ENCODE measurements around the gene CAVIN1.
A peak's percentile ranks its signal among the peaks of the same experiment; 100 is the strongest.
"Not testable (repeated sequence)": the region's sequence is repeated elsewhere in the genome, so short reads cannot be mapped to it uniquely, and the experiment has no call there.

The CAVIN1 gene

DNA sequence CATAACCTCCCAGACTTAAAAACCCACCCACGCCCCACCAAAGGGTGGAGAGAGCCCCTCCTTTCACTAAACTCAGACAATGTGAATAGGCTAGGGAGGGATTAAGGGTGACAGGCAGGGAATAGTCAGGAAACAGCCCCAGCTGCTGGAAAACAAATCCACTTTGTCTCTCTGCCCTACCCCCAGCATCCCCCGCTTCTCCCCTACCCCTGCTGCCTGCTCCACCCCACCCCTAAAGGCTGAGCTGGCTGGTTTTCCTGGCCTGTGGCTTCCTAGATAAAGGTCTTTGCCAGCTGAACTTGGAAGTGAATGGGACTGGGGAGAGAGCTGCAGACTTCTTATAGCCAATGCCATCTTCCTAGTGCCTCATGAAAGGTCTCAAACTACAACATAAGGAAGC is 15.0 kb downstream of the CAVIN1 start:
- Histone ChIP-seq H3K4me3 (ENCODE audit: low read length) (no peak overlapping the region), H3K36me3 (ENCODE audit: control insufficient read depth, insufficient read depth, low read length) (peaks cover 3% of the 10 kb centered on the region), H3K9me3 (ENCODE audit: control insufficient read depth, low read length) (no peaks in the 10 kb centered on the region), H3K27me3 (ENCODE audit: control insufficient read depth, insufficient read depth, low read length) (no peaks in the 10 kb centered on the region), H3K4me1 (ENCODE audit: control insufficient read depth, insufficient read depth, low read length) (peaks cover 37% of the 10 kb centered on the region), H3K9ac (ENCODE audit: low read length) (no peak overlapping the region)

DNA sequence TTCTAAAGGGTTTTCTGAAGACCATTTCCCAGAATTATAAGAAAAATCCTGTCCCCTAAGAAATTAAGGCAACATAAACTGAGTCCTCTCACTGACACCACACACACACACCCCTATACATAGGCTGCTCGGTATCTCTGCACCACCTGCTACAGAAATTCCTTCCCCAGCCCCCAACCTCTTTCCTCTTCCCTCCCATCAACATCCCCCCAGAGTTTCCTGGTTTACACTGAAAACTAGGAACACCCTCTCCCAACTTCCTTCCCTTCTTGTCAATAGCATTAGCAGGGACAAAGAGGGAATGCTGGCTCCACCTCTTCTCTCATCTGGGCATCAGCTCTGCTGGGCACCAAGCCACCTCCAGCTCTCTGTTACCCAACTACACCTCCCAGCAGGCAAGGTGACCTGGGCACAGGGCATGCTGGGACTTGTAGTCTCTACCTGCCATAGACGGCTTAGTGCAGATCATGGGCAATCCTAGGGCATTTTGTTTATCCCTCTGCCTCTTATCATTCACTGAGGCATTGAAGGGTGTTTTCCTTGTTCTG is 15.7 kb downstream of the CAVIN1 start:
- no peaks in the 10 kb centered on the region for H3K9me3 ChIP-seq (ENCODE audit: control insufficient read depth, low read length)
- H3K9ac ChIP-seq (ENCODE audit: low read length), result no peak overlapping the region
- no peak overlapping the region for H3K4me3 ChIP-seq (ENCODE audit: low read length)
- peaks cover 3% of the 10 kb centered on the region for H3K36me3 ChIP-seq (ENCODE audit: control insufficient read depth, insufficient read depth, low read length)
- H3K4me1 ChIP-seq (ENCODE audit: control insufficient read depth, insufficient read depth, low read length), result peaks cover 37% of the 10 kb centered on the region
- H3K27me3 ChIP-seq (ENCODE audit: control insufficient read depth, insufficient read depth, low read length), result no peaks in the 10 kb centered on the region

GRCh38 chr17:42406615-42407288 is 16.3 kb downstream of the CAVIN1 start:
- H3K4me1 ChIP-seq (ENCODE audit: control insufficient read depth, insufficient read depth, low read length), result peaks cover 34% of the 10 kb centered on the region
- H3K27me3 ChIP-seq (ENCODE audit: control insufficient read depth, insufficient read depth, low read length), result no peaks in the 10 kb centered on the region
- no peak overlapping the region for H3K4me3 ChIP-seq (ENCODE audit: low read length)
- no peaks in the 10 kb centered on the region for H3K9me3 ChIP-seq (ENCODE audit: control insufficient read depth, low read length)
- H3K9ac ChIP-seq (ENCODE audit: low read length), result peak overlapping the region; percentile 0
- H3K36me3 ChIP-seq (ENCODE audit: control insufficient read depth, insufficient read depth, low read length), result peaks cover 3% of the 10 kb centered on the region

DNA sequence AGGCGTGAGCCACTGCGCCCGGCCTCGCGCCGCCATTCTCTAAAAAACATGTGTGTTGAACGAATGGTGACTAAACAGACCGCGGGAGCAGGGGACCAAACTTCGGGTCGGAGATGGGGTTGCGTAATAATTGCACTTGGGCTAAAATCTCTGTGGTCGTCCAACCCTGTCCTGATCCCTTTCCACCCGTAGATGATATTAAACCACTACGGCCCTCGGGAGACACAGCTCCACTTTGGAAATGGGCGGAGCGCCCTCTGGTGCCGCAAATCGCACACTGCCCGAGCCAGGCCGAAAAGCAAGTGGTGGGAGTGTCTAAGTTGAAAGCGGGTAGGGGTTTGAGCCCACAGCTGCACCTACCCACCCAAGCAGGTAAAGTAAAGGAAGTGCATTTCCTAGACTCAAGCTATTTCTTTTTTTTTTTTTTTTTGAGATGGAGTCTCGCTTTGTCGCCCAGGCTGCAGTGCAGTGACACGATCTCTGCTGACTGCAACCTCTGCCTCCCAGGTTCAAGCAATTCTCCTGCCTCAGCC is 17.0 kb downstream of the CAVIN1 start:
- no peak overlapping the region for H3K9ac ChIP-seq (ENCODE audit: low read length)
- no peaks in the 10 kb centered on the region for H3K9me3 ChIP-seq (ENCODE audit: control insufficient read depth, low read length)
- no peak overlapping the region for H3K4me3 ChIP-seq (ENCODE audit: low read length)
- H3K4me1 ChIP-seq (ENCODE audit: control insufficient read depth, insufficient read depth, low read length), result peaks cover 31% of the 10 kb centered on the region
- no peaks in the 10 kb centered on the region for H3K27me3 ChIP-seq (ENCODE audit: control insufficient read depth, insufficient read depth, low read length)
- peaks cover 3% of the 10 kb centered on the region for H3K36me3 ChIP-seq (ENCODE audit: control insufficient read depth, insufficient read depth, low read length)

DNA sequence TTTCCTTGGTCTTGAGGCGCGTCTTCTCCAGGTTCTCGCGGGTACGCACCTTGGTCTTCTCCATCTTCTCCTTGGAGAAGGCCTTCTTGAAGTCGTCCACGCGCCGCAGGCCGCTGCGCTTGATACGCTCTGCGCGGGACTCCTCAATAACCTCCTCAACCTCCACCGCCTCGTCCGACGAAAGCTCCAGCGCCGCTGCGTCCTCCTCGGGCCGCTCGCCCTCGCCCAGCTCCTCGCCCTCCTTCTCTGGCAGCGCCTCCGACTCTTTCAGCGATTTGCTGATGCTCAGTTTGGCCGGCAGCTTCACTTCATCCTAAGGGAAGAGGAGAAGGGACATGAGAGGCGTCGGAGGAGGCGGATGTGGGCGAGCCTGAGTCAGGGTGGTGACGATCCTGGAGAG is 18.0 kb downstream of the CAVIN1 start:
- Histone ChIP-seq H3K4me1 (ENCODE audit: control insufficient read depth, insufficient read depth, low read length) (peaks cover 26% of the 10 kb centered on the region), H3K9ac (ENCODE audit: low read length) (no peak overlapping the region), H3K4me3 (ENCODE audit: low read length) (no peak overlapping the region), H3K27me3 (ENCODE audit: control insufficient read depth, insufficient read depth, low read length) (no peaks in the 10 kb centered on the region), H3K9me3 (ENCODE audit: control insufficient read depth, low read length) (no peaks in the 10 kb centered on the region), H3K36me3 (ENCODE audit: control insufficient read depth, insufficient read depth, low read length) (peaks cover 3% of the 10 kb centered on the region)

DNA sequence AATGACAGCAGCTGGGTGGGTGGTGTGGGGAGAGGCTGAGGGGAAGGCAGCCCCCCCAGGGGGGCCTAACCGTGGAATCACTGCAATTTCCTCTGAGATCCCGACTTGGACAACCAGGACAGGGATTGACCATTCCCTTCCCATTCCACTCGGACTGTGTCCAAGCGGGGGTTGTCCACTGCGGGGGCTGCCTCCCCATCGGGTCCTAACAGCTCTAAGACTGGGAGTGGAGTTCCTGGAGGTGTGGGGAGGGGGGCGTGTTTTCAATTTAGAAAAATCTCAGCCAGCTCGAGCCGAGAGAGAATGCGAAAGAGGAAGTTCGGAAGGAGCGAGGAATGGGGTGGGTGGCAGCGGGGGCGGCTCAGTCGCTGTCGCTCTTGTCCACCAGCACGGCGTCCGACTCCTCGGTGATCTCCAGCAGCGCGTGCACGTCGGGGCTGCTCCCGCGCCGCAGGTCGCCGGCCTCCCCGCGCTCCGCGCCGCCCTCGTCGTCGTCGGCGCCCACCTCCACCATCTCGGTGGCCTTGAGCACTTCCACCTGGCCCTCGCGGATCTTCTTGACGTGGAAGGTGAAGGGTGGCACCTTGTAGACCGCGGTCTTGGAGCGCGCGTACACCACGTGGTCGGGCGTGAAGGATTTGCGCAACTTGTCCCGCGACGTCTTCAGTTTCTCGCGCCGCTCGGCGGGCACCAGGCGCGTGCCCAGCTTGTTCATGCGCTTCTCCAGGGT is 18.6 kb downstream of the CAVIN1 start:
- Histone ChIP-seq H3K36me3 (ENCODE audit: control insufficient read depth, insufficient read depth, low read length) (peaks cover 3% of the 10 kb centered on the region), H3K9ac (ENCODE audit: low read length) (no peak overlapping the region), H3K4me1 (ENCODE audit: control insufficient read depth, insufficient read depth, low read length) (peaks cover 20% of the 10 kb centered on the region), H3K9me3 (ENCODE audit: control insufficient read depth, low read length) (no peaks in the 10 kb centered on the region), H3K4me3 (ENCODE audit: low read length) (no peak overlapping the region), H3K27me3 (ENCODE audit: control insufficient read depth, insufficient read depth, low read length) (no peaks in the 10 kb centered on the region)

GRCh38 chr17:42403150-42403549 is 19.9 kb downstream of the CAVIN1 start:
- no peaks in the 10 kb centered on the region for H3K9me3 ChIP-seq (ENCODE audit: control insufficient read depth, low read length)
- H3K27me3 ChIP-seq (ENCODE audit: control insufficient read depth, insufficient read depth, low read length), result no peaks in the 10 kb centered on the region
- peaks cover 3% of the 10 kb centered on the region for H3K36me3 ChIP-seq (ENCODE audit: control insufficient read depth, insufficient read depth, low read length)
- peaks cover 14% of the 10 kb centered on the region for H3K4me1 ChIP-seq (ENCODE audit: control insufficient read depth, insufficient read depth, low read length)
- H3K4me3 ChIP-seq (ENCODE audit: low read length), result no peak overlapping the region
- H3K9ac ChIP-seq (ENCODE audit: low read length), result no peak overlapping the region

- no peak overlapping the region for H3K4me3 ChIP-seq (ENCODE audit: low read length)
- H3K4me1 ChIP-seq (ENCODE audit: control insufficient read depth, insufficient read depth, low read length), result peaks cover 3% of the 10 kb centered on the region
- H3K9ac ChIP-seq (ENCODE audit: low read length), result no peak overlapping the region
- H3K9me3 ChIP-seq (ENCODE audit: control insufficient read depth, low read length), result no peaks in the 10 kb centered on the region
- peaks cover 3% of the 10 kb centered on the region for H3K36me3 ChIP-seq (ENCODE audit: control insufficient read depth, insufficient read depth, low read length)
- H3K27me3 ChIP-seq (ENCODE audit: control insufficient read depth, insufficient read depth, low read length), result no peaks in the 10 kb centered on the region
Measured at GRCh38 chr17:42402117-42402516, 20.9 kb downstream of the CAVIN1 start.

- H3K9me3 ChIP-seq (ENCODE audit: control insufficient read depth, low read length); H3K4me1 ChIP-seq (ENCODE audit: control insufficient read depth, insufficient read depth, low read length): not testable (repeated sequence)
Measured at GRCh38 chr17:42400844-42401375, 22.1 kb downstream of the CAVIN1 start.

GRCh38 chr17:42399948-42400843 is 22.9 kb downstream of the CAVIN1 start:
- Histone ChIP-seq H3K4me3 (ENCODE audit: low read length) (no peak overlapping the region), H3K36me3 (ENCODE audit: control insufficient read depth, insufficient read depth, low read length) (peaks cover 3% of the 10 kb centered on the region), H3K27me3 (ENCODE audit: control insufficient read depth, insufficient read depth, low read length) (no peaks in the 10 kb centered on the region), H3K9me3 (ENCODE audit: control insufficient read depth, low read length) (no peaks in the 10 kb centered on the region), H3K4me1 (ENCODE audit: control insufficient read depth, insufficient read depth, low read length) (no peaks in the 10 kb centered on the region), H3K9ac (ENCODE audit: low read length) (no peak overlapping the region)

More at GRCh38 chr17:42400844-42401375, 22.1 kb downstream of the CAVIN1 start:
- not testable (repeated sequence) for H3K4me3 ChIP-seq (ENCODE audit: low read length); H3K9ac ChIP-seq (ENCODE audit: low read length); H3K36me3 ChIP-seq (ENCODE audit: control insufficient read depth, insufficient read depth, low read length); H3K27me3 ChIP-seq (ENCODE audit: control insufficient read depth, insufficient read depth, low read length)

DNA sequence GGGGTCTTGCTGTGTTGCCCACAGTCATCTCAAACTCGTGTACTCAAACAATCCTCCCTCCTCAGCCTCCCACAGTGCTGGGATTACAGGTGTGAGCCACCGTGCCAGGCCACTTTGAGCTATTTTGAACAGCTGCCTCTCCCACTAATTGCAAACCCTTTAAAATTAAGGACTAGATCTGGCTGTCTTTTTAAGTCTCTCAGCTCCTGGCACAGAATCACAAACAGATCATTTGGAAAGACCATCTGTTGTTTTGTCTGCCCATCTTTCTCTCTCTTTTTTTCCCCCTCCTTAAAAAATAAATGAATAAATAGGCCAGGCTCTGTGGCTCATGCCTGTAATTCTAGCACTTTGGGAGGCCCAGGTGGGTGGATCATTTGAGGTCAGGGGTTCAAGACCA is 23.9 kb downstream of the CAVIN1 start:
- Histone ChIP-seq H3K9me3 (ENCODE audit: control insufficient read depth, low read length) (no peaks in the 10 kb centered on the region), H3K36me3 (ENCODE audit: control insufficient read depth, insufficient read depth, low read length) (peaks cover 2% of the 10 kb centered on the region), H3K4me1 (ENCODE audit: control insufficient read depth, insufficient read depth, low read length) (no peaks in the 10 kb centered on the region), H3K27me3 (ENCODE audit: control insufficient read depth, insufficient read depth, low read length) (no peaks in the 10 kb centered on the region), H3K9ac (ENCODE audit: low read length) (no peak overlapping the region), H3K4me3 (ENCODE audit: low read length) (no peak overlapping the region)
